ENCODE measurements around the gene TNXB.
"Not testable (repeated sequence)": the region's sequence is repeated elsewhere in the genome, so short reads cannot be mapped to it uniquely, and the experiment has no call there.

Gene TNXB

GRCh38 chr6:32083812-32084768 is 25.0 kb downstream of the TNXB start:
- no peak for DNase-seq (ENCODE audit: low spot score)

- DNase-seq (ENCODE audit: low spot score): no peak
Measured at GRCh38 chr6:32082935-32083334, 26.2 kb downstream of the TNXB start.

- no peak for DNase-seq (ENCODE audit: low spot score)
Measured at GRCh38 chr6:32082478-32082877, 26.7 kb downstream of the TNXB start.

GRCh38 chr6:32081168-32081990 is 27.8 kb downstream of the TNXB start:
- peak; percentile 7 for DNase-seq (ENCODE audit: low spot score)

GRCh38 chr6:32079566-32080290 is 29.4 kb downstream of the TNXB start:
- DNase-seq (ENCODE audit: low spot score): no peak

GRCh38 chr6:32076321-32076809 is 32.8 kb downstream of the TNXB start:
- DNase-seq (ENCODE audit: low spot score): no peak

GRCh38 chr6:32075781-32076180 is 33.4 kb downstream of the TNXB start:
- DNase-seq (ENCODE audit: low spot score): no peak

GRCh38 chr6:32074996-32075532 is 34.1 kb downstream of the TNXB start:
- DNase-seq (ENCODE audit: low spot score): no peak

GRCh38 chr6:32073613-32074012 is 35.5 kb downstream of the TNXB start:
- no peak for DNase-seq (ENCODE audit: low spot score)

GRCh38 chr6:32073101-32073500 is 36.0 kb downstream of the TNXB start:
- DNase-seq (ENCODE audit: low spot score): no peak

GRCh38 chr6:32070814-32071543 is 38.2 kb downstream of the TNXB start:
- no peak for DNase-seq (ENCODE audit: low spot score)

GRCh38 chr6:32069878-32070515 is 39.1 kb downstream of the TNXB start:
- DNase-seq (ENCODE audit: low spot score): no peak

GRCh38 chr6:32069460-32069859 is 39.7 kb downstream of the TNXB start:
- DNase-seq (ENCODE audit: low spot score): no peak

GRCh38 chr6:32068867-32069266 is 40.3 kb downstream of the TNXB start:
- no peak for DNase-seq (ENCODE audit: low spot score)

- DNase-seq (ENCODE audit: low spot score): not testable (repeated sequence)
Measured at GRCh38 chr6:32068315-32068714, 40.8 kb downstream of the TNXB start.

GRCh38 chr6:32067521-32067920 is 41.6 kb downstream of the TNXB start:
- DNase-seq (ENCODE audit: low spot score): not testable (repeated sequence)

- no peak for DNase-seq (ENCODE audit: low spot score)
Measured at GRCh38 chr6:32064706-32065105, 44.4 kb downstream of the TNXB start.

- no peak for DNase-seq (ENCODE audit: low spot score)
Measured at GRCh38 chr6:32060966-32061655, 48.0 kb downstream of the TNXB start.

GRCh38 chr6:32058511-32058963 is 50.6 kb downstream of the TNXB start:
- DNase-seq (ENCODE audit: low spot score): no peak

GRCh38 chr6:32057966-32058365 is 51.2 kb downstream of the TNXB start:
- DNase-seq (ENCODE audit: low spot score): no peak

All from kidney capillary endothelial cell (primary cell).